CD4-positive, alpha-beta T cell treated with Interleukin-10 for 1 hour (primary cell): ENCODE data around the gene EIF4E2.

Experiments used
- DNase-seq: peaks from one replicate; pipeline ENCODE4 v3.0.0-alpha.2; 2020

Gene EIF4E2

GRCh38 chr2:232604535-232604934, 54.0 kb downstream of the EIF4E2 start:
- no peak for DNase-seq

- no peak for DNase-seq
Measured at GRCh38 chr2:232607011-232607410, 56.5 kb downstream of the EIF4E2 start.

- DNase-seq = no peak
Measured at GRCh38 chr2:232609607-232610006, 59.1 kb downstream of the EIF4E2 start.

GRCh38 chr2:232610081-232610480, 59.6 kb downstream of the EIF4E2 start:
- DNase-seq = no peak

GRCh38 chr2:232611061-232611460, 60.6 kb downstream of the EIF4E2 start:
- no peak for DNase-seq

- DNase-seq = peak; percentile 68
Measured at GRCh38 chr2:232611559-232612218, 61.2 kb downstream of the EIF4E2 start.

- no peak for DNase-seq
Measured at GRCh38 chr2:232613538-232614134, 63.1 kb downstream of the EIF4E2 start.

GRCh38 chr2:232615339-232615738, 64.8 kb downstream of the EIF4E2 start:
- no peak for DNase-seq
